Measurements from ENCODE around the gene SEL1L2. TPM values are rescaled to one million over a fixed set of nuclear protein-coding genes. Genes with fewer than 3 reads are reported as not detected.

Gene SEL1L2
- total RNA-seq, 1 experiment from 2014 or later, result not detected

DNA sequence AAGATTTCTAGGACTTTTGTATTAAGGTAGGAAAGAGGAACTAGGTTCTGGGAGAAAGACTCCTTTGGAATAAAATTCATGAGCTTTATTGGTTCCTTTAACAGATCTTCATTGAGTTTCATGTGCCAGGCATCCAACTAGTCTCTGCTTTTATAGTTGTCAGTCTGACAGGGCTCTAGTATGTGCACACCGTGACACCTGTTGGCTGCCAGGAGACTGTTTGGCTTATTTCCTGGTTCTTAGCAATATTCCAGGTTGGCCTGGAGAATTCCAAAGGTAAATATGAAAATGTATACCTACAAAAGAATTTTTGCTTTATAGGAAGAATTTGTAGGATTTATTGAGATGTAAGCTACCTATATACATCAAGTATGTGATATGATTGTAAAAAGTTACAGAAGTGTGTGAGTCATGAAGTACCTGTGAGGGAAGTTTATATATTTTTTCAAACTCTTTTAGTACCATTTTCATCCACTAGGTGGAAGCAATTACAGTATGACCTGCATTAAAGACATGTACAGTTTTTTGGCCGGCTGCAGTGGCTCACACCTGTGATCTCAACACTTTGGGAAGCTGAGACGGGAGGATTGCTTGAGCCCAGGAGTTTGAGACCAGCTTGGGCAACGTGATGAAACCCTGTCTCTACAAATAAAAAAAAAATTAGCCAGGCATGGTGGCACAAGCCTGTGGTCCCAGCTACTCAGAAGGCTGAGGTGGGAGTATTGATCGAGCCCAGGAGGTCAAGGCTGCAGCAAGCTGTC is 170.3 kb downstream of the SEL1L2 start:
- TF ChIP-seq, protein P1, sequence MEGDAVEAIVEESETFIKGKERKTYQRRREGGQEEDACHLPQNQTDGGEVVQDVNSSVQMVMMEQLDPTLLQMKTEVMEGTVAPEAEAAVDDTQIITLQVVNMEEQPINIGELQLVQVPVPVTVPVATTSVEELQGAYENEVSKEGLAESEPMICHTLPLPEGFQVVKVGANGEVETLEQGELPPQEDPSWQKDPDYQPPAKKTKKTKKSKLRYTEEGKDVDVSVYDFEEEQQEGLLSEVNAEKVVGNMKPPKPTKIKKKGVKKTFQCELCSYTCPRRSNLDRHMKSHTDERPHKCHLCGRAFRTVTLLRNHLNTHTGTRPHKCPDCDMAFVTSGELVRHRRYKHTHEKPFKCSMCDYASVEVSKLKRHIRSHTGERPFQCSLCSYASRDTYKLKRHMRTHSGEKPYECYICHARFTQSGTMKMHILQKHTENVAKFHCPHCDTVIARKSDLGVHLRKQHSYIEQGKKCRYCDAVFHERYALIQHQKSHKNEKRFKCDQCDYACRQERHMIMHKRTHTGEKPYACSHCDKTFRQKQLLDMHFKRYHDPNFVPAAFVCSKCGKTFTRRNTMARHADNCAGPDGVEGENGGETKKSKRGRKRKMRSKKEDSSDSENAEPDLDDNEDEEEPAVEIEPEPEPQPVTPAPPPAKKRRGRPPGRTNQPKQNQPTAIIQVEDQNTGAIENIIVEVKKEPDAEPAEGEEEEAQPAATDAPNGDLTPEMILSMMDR (IDR thresholded peaks at IDR 0.05; ENCODE audit: unreplicated experiment), result peak; percentile 43
- H3K9me3 Mint-ChIP-seq (ENCODE audit: low read depth, unreplicated experiment), result no peaks in the 10 kb centered on the region
- peaks cover 12% of the 10 kb centered on the region for H3K36me3 Mint-ChIP-seq (ENCODE audit: insufficient read depth, unreplicated experiment)
- CTCF ChIA-PET, result interaction anchor here (0.9 kb wide), 1 partner anchor 175 kb away, joined by 4 read pairs; the partner anchor contains the start of gene MACROD2
- no peaks in the 10 kb centered on the region for H3K27me3 Mint-ChIP-seq (ENCODE audit: unreplicated experiment)
- H3K4me3 Mint-ChIP-seq (ENCODE audit: low read depth, unreplicated experiment), result no peak overlapping the region
- no peak overlapping the region for H3K27ac Mint-ChIP-seq (ENCODE audit: unreplicated experiment)
- intact Hi-C loops (cut with micrococcal nuclease; ENCODE audit: unreplicated experiment), result loop anchor here (1.0 kb wide), 1 partner anchor 235 kb away; no protein-coding TSS in a partner anchor
- H3K4me1 Mint-ChIP-seq (ENCODE audit: low read depth, unreplicated experiment), result no peaks in the 10 kb centered on the region
- BruUV-seq (replicated peaks), result no TSS peak
- DNase-seq, result peak; percentile 12

DNA sequence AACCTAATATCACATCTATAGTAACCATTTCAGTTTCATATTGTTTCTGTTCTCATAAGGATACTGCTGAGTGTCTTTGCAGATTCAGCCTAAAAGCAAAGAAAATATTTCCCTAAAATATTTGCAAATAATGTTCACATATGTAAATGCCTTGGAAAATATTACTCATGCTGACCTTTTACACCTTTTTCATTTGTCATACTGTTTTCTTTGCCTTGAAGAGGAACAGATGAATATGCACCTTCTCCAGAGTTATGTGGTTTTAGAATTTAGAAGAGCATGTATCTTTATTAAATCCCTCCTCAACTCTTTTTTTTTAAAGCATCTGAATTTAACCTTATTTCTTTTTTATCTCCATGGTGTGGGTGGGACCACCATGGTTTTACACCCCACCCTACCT is 173.1 kb downstream of the SEL1L2 start:
- CTCF ChIA-PET, result no interaction called here
- intact Hi-C loops (cut with micrococcal nuclease; ENCODE audit: unreplicated experiment), result no loop called here
- no peaks in the 10 kb centered on the region for H3K9me3 Mint-ChIP-seq (ENCODE audit: low read depth, unreplicated experiment)
- H3K36me3 Mint-ChIP-seq (ENCODE audit: insufficient read depth, unreplicated experiment), result peaks cover 12% of the 10 kb centered on the region
- TF ChIP-seq, protein P1 (IDR thresholded peaks at IDR 0.05; ENCODE audit: unreplicated experiment), result no peak
- no peak overlapping the region for H3K27ac Mint-ChIP-seq (ENCODE audit: unreplicated experiment)
- H3K27me3 Mint-ChIP-seq (ENCODE audit: unreplicated experiment), result no peaks in the 10 kb centered on the region
- no peak overlapping the region for H3K4me3 Mint-ChIP-seq (ENCODE audit: low read depth, unreplicated experiment)
- no peaks in the 10 kb centered on the region for H3K4me1 Mint-ChIP-seq (ENCODE audit: low read depth, unreplicated experiment)
- no TSS peak for BruUV-seq (replicated peaks)
- DNase-seq, result no peak

DNA sequence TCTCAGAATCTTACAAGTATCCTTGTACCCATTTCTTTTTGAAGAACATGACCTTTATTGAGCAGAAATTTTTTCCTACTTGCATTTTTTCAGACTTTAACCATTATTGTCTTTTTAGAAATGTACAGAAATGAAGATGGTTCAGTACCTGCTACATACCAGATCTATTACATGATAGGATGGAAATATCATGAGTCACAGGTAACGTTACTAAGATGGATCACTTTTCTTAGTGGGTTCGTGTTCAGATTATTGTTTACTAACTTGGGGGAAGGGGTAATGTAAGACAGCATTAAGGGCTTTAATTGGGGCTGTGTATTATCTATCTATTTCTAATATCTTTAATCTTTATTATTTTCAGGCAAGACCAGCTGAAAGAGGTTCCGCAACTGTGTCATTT is 173.7 kb downstream of the SEL1L2 start:
- no peak for DNase-seq
- Mint-ChIP-seq H3K27ac (ENCODE audit: unreplicated experiment) (no peak overlapping the region), H3K27me3 (ENCODE audit: unreplicated experiment) (no peaks in the 10 kb centered on the region), H3K4me1 (ENCODE audit: low read depth, unreplicated experiment) (no peaks in the 10 kb centered on the region), H3K36me3 (ENCODE audit: insufficient read depth, unreplicated experiment) (peaks cover 12% of the 10 kb centered on the region), H3K4me3 (ENCODE audit: low read depth, unreplicated experiment) (no peak overlapping the region), H3K9me3 (ENCODE audit: low read depth, unreplicated experiment) (no peaks in the 10 kb centered on the region)
- BruUV-seq (replicated peaks), result no TSS peak
- TF ChIP-seq, protein P1 (IDR thresholded peaks at IDR 0.05; ENCODE audit: unreplicated experiment), result no peak
- intact Hi-C loops (cut with micrococcal nuclease; ENCODE audit: unreplicated experiment), result no loop called here
- CTCF ChIA-PET, result no interaction called here

DNA sequence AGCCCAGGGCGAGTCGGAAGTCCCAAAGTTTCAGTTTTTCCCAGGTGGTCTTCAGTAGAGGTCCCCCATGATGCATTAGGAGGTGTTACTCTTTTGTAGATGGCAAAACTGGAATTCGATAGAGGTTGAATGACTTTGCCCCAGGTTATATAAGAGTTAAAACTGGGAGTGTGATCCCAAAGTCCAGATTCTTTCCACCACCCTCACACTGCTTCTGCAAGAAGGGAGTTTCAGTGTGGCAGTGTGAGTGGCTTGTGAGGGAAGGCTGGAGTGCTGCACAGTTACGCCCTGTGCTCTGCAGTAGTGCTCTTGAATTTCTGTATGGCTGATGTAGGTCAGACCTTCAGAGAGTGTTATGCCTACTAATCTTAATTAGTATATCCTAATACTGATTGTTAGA is 175.7 kb downstream of the SEL1L2 start:
- intact Hi-C loops (cut with micrococcal nuclease; ENCODE audit: unreplicated experiment), result no loop called here
- Mint-ChIP-seq H3K4me1 (ENCODE audit: low read depth, unreplicated experiment) (no peaks in the 10 kb centered on the region), H3K27me3 (ENCODE audit: unreplicated experiment) (no peaks in the 10 kb centered on the region), H3K27ac (ENCODE audit: unreplicated experiment) (no peak overlapping the region), H3K9me3 (ENCODE audit: low read depth, unreplicated experiment) (no peaks in the 10 kb centered on the region), H3K36me3 (ENCODE audit: insufficient read depth, unreplicated experiment) (peaks cover 12% of the 10 kb centered on the region), H3K4me3 (ENCODE audit: low read depth, unreplicated experiment) (no peak overlapping the region)
- CTCF ChIA-PET, result no interaction called here
- DNase-seq, result no peak
- BruUV-seq (replicated peaks), result no TSS peak
- TF ChIP-seq, protein P1 (IDR thresholded peaks at IDR 0.05; ENCODE audit: unreplicated experiment), result no peak

Measured in Calu3 (cell line).